AG04450 (cell line): Measurements from ENCODE around the gene RNASE7. TPM values are rescaled to one million over a fixed set of nuclear protein-coding genes. Genes with fewer than 3 reads are reported as not detected.
A peak's percentile ranks its signal among the peaks of the same experiment; 100 is the strongest.

Source experiments
- CTCF ChIA-PET: fragments of 300-600, 350-600 bp; formaldehyde crosslinking; extraction: SDS; loops from one replicate; lab custom pipeline; 2022; ENCODE audit warnings: antibody characterized with exemption, inconsistent platforms; lab: Charles Lee
- POLR2A ChIA-PET: fragments of 350-600 bp; formaldehyde crosslinking; extraction: SDS; loops from one replicate; lab custom pipeline; 2021; ENCODE audit warnings: antibody characterized with exemption, inconsistent platforms; lab: Yijun Ruan, JAX
- DNase-seq: peaks from one replicate; pipeline ENCODE4 v3.0.0-alpha.2; 2011; ENCODE audit warnings: low read depth, low spot score
- H3K27ac ChIP-seq: one replicate; pipeline ENCODE4 v1.5.1; 2012; ENCODE audit warnings: low read depth, low read length, control low read depth
- H3K27me3 ChIP-seq: one replicate; pipeline ENCODE4 v1.6.0; 2012; ENCODE audit warnings: low read length; ENCODE audit not compliant: control insufficient read depth, insufficient read depth
- H3K4me3 ChIP-seq: 2 replicates; pipeline ENCODE4 v1.5.1; 2011; ENCODE audit warnings: mild to moderate bottlenecking, low read depth, low read length, control low read depth
- H3K9me3 ChIP-seq: 2 replicates; pipeline ENCODE4 v1.5.1; 2012; ENCODE audit warnings: low read length; ENCODE audit not compliant: control insufficient read depth, insufficient read depth
- polyA plus RNA-seq: library from polyadenylated mRNA; depleted of rRNA; stranded (reverse); fragments of >200 nt; gene quantifications from 2 replicates; pipeline ENCODE4 v1.2.3, GENCODE V29; 2011
- TF ChIP-seq, protein P1 (sequence below): IDR thresholded peaks from 2 replicates; pipeline ENCODE4 v1.5.1; 2011; ENCODE audit warnings: low read depth, low read length, control low read depth, inconsistent platforms

The RNASE7 gene
- polyA plus RNA-seq, 1 experiment = not detected

DNA sequence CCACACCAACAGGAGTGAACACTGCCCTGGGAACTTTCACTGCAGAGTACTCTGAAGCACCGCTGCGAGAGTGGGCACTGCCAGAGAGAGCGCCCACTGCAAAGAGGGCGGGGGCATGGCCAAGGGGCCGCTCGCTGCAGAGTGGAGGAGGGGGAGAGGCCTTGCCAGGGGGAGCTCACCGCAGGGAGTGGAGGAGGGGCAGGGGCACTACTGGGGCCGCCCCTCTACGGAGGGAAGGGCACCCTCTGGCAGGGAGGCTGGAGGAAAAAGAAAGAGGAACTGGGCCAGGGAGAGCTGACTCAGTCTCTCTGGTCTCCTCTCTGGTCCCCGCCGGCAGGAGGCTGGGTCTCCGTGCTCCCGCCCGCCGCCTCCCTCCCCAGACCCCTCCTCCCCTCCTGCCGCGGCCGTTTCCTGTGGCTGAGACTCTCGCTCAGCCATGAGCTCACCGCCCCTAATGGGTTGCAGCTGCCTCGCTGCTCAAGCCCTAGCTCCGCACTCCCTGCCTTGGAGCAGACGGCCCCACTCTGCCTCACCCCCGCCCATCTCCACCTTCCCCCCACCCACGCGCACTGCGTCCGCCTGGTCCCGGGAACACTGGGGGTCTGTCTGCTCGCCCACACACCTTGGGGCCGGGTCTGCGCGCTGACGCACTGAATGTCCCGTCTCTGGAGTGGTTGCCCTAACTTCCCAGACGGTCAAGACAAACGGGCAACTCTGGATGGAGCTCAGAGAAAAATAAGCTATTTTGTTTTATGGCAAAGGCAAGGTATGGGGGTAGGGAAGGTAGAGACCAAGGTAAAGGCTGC, 29.3 kb downstream of the RNASE7 start:
- Histone ChIP-seq H3K27me3 (no peaks in the 10 kb centered on the region), H3K4me3 (peak overlapping the region; percentile 82), H3K9me3 (no peaks in the 10 kb centered on the region; the same call in 1 of the 2 replicates), H3K27ac (peak overlapping the region; percentile 95)
- TF ChIP-seq, protein P1, sequence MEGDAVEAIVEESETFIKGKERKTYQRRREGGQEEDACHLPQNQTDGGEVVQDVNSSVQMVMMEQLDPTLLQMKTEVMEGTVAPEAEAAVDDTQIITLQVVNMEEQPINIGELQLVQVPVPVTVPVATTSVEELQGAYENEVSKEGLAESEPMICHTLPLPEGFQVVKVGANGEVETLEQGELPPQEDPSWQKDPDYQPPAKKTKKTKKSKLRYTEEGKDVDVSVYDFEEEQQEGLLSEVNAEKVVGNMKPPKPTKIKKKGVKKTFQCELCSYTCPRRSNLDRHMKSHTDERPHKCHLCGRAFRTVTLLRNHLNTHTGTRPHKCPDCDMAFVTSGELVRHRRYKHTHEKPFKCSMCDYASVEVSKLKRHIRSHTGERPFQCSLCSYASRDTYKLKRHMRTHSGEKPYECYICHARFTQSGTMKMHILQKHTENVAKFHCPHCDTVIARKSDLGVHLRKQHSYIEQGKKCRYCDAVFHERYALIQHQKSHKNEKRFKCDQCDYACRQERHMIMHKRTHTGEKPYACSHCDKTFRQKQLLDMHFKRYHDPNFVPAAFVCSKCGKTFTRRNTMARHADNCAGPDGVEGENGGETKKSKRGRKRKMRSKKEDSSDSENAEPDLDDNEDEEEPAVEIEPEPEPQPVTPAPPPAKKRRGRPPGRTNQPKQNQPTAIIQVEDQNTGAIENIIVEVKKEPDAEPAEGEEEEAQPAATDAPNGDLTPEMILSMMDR = no peak
- ChIA-PET CTCF (interaction anchor here (0.6 to 9.0 kb wide), 18 partner anchors 8 to 749 kb away, joined by 3 to 128 read pairs (median 6); no protein-coding TSS in a partner anchor), POLR2A (interaction anchor here (0.6 to 3.0 kb wide), 18 partner anchors 8 to 610 kb away, joined by 3 to 40 read pairs (median 4); partner anchors contain the start of genes RNASE4 and SUPT16H)
- peak; percentile 88 for DNase-seq

DNA sequence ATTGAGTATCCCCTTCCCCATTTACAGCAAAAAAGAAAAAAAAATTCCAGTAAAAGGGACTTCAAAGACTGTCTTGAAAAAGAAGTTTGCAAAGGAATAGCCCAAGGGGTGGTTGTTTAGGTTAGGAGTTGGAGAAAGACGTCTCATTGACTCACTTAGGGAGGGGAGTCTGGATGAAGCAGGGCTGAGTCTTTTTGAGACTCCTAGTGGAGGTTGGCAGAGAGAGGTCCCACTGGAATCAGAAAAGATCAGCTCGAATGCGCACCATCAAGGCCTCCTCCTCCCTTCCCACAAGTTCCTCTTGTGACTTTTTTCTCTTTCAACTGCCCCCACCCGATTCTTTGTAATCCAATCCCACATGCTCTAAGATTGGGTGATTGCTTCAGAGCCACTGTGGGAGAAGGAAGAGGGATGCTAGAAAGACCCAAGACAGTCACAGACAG, 29.9 kb downstream of the RNASE7 start:
- Histone ChIP-seq H3K27ac (peak overlapping the region; percentile 95), H3K27me3 (no peaks in the 10 kb centered on the region), H3K9me3 (no peaks in the 10 kb centered on the region; the same call in 1 of the 2 replicates), H3K4me3 (peak overlapping the region; percentile 82)
- ChIA-PET POLR2A (interaction anchor here (0.7 to 3.0 kb wide), 11 partner anchors 9 to 388 kb away, joined by 3 to 40 read pairs (median 8); partner anchors contain the start of genes RNASE4 and SUPT16H), CTCF (interaction anchor here (0.6 to 9.0 kb wide), 15 partner anchors 8 to 749 kb away, joined by 3 to 128 read pairs (median 9); no protein-coding TSS in a partner anchor)
- TF ChIP-seq, protein P1 = peak; percentile 35
- peak; percentile 44 for DNase-seq

DNA sequence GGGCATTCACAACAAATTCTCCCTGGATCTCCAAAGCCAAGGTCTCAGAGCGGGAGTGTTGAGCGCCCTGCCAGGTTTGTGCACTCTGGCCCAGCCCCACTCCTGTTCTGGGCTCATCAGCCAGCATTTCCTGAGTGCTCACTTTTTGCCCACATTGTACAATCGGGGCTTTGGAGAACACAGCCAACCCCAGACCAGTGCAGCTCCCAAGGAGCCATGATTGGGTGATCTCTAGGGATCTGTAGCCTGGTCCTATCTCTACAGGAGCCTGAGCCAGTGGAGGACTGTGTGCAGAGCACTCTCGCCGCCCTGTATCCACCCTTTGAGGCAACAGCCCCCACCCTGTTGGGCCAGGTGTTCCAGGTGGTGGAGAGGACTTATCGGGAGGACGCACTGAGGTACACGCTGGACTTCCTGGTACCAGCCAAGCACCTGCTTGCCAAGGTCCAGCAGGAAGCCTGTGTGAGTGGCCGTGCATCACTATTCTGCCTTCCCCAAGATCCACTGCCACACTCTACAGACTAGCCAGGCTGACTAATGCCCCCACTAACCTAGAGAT, 30.7 kb downstream of the RNASE7 start:
- Histone ChIP-seq H3K27me3 (no peaks in the 10 kb centered on the region), H3K4me3 (no peak overlapping the region), H3K9me3 (no peaks in the 10 kb centered on the region; the same call in 1 of the 2 replicates), H3K27ac (peak overlapping the region; percentile 95)
- DNase-seq = no peak
- ChIA-PET POLR2A (interaction anchor here (1.1 to 3.0 kb wide), 3 partner anchors 8 to 31 kb away, joined by 3 to 24 read pairs (median 8); no protein-coding TSS in a partner anchor), CTCF (interaction anchor here (1.3 to 9.0 kb wide), 6 partner anchors 9 to 102 kb away, joined by 3 to 128 read pairs (median 52); no protein-coding TSS in a partner anchor)
- TF ChIP-seq, protein P1 = no peak

DNA sequence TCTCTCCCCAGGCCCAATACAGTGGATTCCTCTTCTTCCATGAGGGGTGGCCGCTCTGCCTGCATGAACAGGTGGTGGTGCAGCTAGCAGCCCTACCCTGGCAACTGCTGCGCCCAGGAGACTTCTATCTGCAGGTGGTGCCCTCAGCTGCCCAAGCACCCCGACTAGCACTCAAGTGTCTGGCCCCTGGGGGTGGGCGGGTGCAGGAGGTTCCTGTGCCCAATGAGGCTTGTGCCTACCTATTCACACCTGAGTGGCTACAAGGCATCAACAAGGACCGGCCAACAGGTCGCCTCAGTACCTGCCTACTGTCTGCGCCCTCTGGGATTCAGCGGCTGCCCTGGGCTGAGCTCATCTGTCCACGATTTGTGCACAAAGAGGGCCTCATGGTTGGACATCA, 31.8 kb downstream of the RNASE7 start:
- no peaks in the 10 kb centered on the region for H3K27me3 ChIP-seq
- TF ChIP-seq, protein P1 = no peak
- DNase-seq = no peak
- ChIA-PET CTCF (interaction anchor here (0.8 to 9.0 kb wide), 5 partner anchors 20 to 103 kb away, joined by 3 to 128 read pairs (median 76); no protein-coding TSS in a partner anchor), POLR2A (no interaction called here)
- no peak overlapping the region for H3K27ac ChIP-seq
- no peak overlapping the region for H3K4me3 ChIP-seq
- H3K9me3 ChIP-seq = no peaks in the 10 kb centered on the region; the same call in 1 of the 2 replicates
